Forelimb muscle (tissue), 1 donor: ENCODE data around the gene CRELD1. TPM values are rescaled to one million over a fixed set of nuclear protein-coding genes. Genes with fewer than 3 reads are reported as not detected.
"Not testable (repeated sequence)": the region's sequence is repeated elsewhere in the genome, so short reads cannot be mapped to it uniquely, and the experiment has no call there.

ENCODE experiments used
- DNase-seq: peaks from one replicate; pipeline ENCODE4 v3.0.0-alpha.2; 2013; ENCODE audit warnings: low read depth
- polyA plus RNA-seq: library from polyadenylated mRNA; unstranded; fragments of 120-200 nt; gene quantifications from one replicate; pipeline ENCODE4 v1.2.1, GENCODE V29; 2013; ENCODE audit not compliant: insufficient read length

CRELD1 gene
- 36.7 TPM for polyA plus RNA-seq

- DNase-seq: peak; percentile 74
Measured at GRCh38 chr3:9933561-9934234, at the start of gene CRELD1. Gene CRELD1 (plus strand): TSS chr3:9933834. CDS start chr3:9934439, 605 bp downstream.

GRCh38 chr3:9884555-9885165 is 49.0 kb upstream of the CRELD1 start:
- no peak for DNase-seq

DNA sequence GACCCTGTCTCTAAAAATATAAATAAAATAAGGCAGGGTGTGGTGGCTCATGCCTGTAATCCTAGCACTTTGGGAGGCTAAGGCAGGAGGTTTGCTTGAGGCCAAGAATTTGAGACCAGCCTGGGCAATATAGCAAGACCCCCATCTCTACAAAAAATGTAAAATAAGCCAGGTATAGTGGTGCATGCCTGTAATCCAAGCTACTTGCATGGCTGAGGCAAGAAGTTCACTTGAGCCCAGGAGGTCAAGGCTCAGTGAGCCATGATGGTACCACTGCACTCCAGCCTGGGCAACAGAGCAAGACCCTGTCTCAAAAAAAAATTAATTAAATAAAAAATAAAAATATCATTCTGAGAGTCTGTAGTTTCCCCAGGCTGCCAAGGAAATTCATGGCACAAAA is 47.3 kb upstream of the CRELD1 start:
- DNase-seq: no peak

DNA sequence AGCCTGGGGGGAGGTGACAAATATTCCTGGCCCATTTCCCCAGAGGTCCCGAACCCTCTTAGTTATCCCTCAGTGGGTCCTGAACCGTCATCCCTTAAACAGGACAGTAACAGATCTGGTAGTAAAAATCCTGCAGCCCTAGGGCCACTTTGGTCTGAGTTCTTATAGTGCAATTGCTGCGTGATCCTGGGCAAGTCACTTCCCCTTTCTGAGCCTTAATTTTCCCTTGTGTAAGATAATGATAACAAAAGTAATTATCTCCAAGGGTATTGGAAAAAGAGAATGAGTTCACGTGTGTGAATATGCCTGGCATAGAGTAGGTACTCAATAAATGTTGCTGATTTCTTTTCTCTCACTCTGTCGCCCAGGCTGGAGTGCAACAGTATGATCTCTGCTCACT is 46.2 kb upstream of the CRELD1 start:
- no peak for DNase-seq

DNA sequence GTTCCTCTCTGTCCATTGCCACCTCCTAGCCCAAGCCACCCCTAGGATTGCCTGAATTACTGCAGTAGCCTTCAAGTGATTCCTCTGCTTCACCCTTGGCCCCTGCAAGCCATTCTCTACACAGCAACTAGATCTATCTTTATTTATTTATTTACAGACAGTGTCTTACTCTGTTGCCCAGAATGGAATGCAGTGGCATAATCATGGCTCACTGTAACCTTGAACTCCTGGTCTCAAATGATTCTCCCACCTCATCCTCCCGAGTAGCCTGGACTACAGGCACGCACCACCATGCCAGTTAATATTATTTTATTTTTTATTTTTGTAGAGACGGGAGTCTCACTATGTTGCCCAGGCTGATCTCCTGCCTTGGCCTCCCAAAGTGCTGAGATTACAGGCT is 45.1 kb upstream of the CRELD1 start:
- DNase-seq: no peak

GRCh38 chr3:9889405-9889804 is 44.2 kb upstream of the CRELD1 start:
- no peak for DNase-seq

DNA sequence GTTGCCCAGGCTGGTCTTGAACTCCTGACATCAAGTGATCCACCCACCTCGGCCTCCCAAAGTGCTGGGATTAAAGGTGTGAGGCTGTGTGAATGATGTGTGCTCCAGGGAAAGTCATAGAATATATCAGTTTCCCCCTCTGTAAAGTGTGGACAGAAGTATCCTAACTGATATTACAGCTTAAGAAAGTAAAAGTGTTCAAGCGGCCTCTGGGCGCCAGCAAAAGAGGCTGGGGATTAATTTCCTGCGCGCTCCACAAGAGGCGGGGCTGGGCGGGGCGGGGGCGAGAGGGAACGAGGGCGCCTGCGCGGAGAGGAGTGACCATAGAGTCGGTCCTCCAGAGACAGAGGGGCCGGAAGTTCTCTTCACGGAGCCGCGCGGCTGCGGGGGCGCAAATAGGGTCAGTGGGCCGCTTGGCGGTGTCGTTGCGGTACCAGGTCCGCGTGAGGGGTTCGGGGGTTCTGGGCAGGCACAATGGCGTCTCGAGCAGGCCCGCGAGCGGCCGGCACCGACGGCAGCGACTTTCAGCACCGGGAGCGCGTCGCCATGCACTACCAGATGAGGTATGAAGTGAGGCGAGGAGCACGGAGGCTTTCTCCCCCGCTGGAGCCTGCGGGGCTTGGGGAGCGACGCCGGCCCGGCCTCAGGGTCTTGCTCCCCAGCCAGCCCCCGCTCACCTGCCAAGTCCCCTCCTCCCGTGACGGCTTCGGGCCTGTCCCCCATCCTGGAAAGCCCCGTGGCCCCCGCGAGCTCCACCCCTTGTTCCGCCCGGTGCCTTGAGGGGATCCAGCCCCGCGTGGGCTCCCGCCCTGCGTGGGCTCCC is 43.2 kb upstream of the CRELD1 start, which contains the start of gene JAGN1:
Gene JAGN1 (plus strand): TSS at position 362 of the 823 bp plus-strand sequence. CDS start 113 bp downstream, at position 475.
- peak; percentile 57 for DNase-seq

GRCh38 chr3:9891072-9891622 is 42.5 kb upstream of the CRELD1 start:
- no peak for DNase-seq

DNA sequence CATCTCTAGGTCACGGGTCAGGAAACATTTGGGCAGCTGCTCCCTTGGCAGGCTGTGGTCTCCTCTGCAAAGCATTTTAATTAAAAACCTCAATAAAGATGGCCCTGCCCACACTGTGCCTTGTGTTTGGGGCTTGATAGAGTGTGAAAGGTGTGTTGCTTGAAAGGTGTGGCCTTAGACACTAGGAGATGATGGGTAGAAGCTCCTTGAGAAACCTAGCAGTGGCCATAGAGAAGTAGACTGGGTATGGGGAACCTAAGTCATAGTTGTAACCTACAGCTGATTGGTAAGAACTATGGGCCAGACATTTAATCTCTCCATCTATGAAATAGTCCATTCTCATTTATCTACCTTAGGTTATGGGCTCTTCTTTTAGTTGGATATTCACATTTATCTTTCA is 39.9 kb upstream of the CRELD1 start:
- no peak for DNase-seq

DNA sequence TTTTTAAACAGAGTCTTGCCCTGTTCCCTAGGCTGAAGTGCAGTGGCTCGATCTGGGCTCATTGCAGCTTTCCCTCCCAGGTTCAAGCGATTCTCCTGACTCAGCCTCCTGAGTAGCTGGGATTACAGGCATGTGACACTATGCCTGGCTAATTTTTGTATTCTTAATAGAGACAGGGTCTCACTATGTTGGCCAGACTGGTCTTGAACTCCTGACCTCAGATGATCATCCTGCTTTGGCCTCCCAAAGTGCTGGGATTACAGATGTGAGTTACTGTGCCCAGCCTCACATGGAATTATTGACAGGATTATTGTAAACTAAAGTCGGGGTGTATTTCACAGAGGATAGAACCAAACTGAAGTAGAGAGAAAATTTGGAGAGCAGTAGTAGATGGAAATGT is 37.9 kb upstream of the CRELD1 start:
- DNase-seq: not testable (repeated sequence)

DNA sequence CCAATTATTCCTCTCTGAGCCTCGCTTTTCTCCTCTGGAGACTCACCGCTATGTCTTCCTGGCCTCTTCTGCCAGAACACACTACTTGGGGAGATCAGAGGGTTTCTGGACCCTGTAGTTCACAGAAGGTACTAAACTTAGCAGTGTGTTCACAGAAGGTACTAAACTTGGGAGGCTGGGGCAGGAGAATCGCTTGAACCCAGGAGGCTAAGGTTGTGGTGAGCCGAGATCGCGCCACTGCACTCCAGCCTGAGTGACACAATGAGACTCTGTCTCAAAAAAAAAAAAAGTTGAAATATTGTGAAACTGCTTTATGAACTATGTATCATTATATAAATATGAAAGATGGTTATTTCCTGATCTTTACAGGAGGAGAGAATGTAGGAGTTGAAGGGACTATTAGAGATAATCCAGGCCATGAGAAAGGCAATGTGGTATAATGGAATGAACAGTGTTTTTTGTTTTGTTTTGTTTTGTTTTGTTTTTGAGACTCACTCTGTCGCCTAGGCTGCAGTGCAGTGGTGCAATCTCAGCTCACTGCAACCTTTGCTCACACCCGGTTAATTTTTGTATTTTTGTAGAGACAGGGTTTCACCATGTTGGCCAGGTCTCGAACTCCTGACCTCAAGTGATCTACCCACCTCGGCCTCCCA is 36.8 kb upstream of the CRELD1 start:
- not testable (repeated sequence) for DNase-seq

DNA sequence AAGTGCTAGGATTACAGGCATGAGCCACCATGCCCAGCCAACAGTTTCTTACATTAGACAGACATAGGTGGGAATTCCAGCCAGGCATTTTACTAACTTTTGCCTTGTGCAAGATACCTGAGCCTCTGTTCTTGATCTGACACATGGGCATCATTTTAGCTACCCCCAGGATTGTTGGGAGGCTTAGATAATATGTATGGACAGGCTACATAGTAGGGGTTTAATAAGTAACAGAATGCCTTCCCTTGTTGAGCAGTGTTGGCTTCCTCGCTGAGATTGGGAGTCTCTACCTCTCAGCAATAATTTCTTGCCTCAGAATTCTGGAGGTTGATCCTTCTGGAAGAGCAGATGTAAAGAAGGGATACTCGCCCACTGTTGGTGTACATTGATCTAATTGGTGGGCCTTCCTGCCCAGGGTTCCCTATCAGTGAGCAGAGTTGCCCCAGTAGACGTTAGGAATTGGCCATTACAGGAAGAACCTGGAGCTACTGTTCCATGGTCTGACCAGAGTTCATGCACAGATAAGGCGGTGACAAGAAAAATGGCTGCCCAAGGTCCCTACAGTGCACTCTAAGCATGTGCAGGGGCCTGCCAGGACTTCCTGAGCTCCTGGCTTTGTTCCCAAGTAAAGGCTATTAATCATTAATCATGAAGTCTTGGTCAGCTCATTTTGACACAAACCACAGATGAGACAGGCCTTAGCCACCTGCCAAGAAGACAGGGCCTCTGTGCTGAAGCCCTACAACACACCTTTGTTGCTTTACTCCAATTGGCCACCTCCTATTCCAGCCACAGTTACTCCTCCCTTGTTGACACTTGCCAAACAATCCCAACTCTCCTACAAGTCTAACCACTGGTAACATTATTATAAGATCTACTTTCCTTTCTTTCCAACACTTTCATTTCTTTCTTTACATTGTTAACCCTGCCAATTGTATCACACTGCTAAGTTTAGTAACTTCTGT is 35.9 kb upstream of the CRELD1 start:
- no peak for DNase-seq

GRCh38 chr3:9898467-9899241 is 35.0 kb upstream of the CRELD1 start:
- DNase-seq: no peak

- DNase-seq: no peak
Measured at GRCh38 chr3:9899289-9899791, 34.3 kb upstream of the CRELD1 start.

- DNase-seq: not testable (repeated sequence)
Measured at GRCh38 chr3:9900965-9901415, 32.6 kb upstream of the CRELD1 start.

DNA sequence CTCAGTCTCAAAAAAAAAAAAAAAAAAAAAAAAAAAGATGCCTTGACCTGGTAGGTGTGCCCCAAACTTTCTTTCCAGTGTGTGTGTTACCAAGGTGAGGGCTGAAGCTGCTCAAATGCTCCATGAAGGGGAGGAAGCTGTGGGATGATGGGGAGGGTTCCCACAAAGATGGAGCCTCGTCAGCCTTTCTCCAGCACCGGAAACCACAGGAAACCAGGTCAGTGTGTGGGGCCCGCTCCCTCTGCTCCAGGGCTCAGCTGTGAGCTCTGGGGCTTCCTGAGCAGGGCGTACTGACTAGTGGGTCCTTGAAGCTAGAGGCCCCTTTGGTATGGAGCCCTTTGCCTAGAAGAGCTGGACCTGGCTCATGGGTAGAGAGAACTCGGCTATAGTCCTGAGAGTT is 31.7 kb upstream of the CRELD1 start:
- DNase-seq: no peak

GRCh38 chr3:9902372-9903237 is 31.0 kb upstream of the CRELD1 start, which contains the start of gene IL17RE:
Gene IL17RE (plus strand): TSS chr3:9902848. CDS start chr3:9902933, 85 bp downstream.
- DNase-seq: no peak

DNA sequence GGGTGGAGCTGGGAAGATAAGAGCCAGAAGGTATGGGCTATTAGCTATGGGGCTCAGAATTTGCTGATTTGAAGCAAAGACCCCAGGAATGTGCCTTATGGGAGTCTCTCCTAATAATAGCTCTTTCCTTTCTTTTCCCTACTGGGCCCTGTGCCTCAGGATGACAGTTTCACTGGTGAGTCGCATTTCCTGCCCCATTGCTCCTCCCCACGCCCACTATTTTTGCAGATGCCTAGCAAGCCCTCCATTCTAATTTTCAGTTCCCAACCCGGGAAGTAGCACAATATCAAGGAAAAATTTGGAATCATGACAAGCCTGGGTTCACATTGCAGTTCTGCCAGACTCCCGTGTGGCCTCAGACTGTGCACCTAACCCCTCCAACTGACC is 30.4 kb upstream of the CRELD1 start:
- DNase-seq: no peak
